Esophagus squamous epithelium (tissue), 4 donors: Measurements from ENCODE around the gene PCK1.

ENCODE experiments used
- CTCF ChIP-seq, 6 experiments: fragments of 450-650 bp in 4 of 6; fragments of 200-600 bp in 2 of 6; sonication (generic) in 2 of 6; IDR thresholded peaks; one replicate each; pipeline ENCODE4 v1.5.1; 2016 to 2019; ENCODE audit warnings: antibody characterized with exemption in 6 of 6, mild to moderate bottlenecking in 4 of 6, moderate library complexity in 4 of 6
- POLR2A ChIP-seq, 4 donors: fragments of 450-650 bp; IDR thresholded peaks; one replicate each; pipeline ENCODE4 v1.6.1; 2017; ENCODE audit warnings: antibody characterized with exemption in 4 of 4, mild to moderate bottlenecking in 4 of 4, moderate library complexity in 3 of 4

- no peak for TF ChIP-seq CTCF (IDR thresholded peaks at IDR 0.05)
- TF ChIP-seq POLR2A (IDR thresholded peaks at IDR 0.05), result no peak
These were observed 6.0 kb downstream of the PCK1 start for GRCh38 chr20:57566803-57567459.
